GM21786 (cell line): ENCODE results near the gene SLC36A4.
"Not testable (repeated sequence)": the region's sequence is repeated elsewhere in the genome, so short reads cannot be mapped to it uniquely, and the experiment has no call there.

Source experiments
- ATAC-seq: cut with Tn5 transposase; IDR thresholded peaks from one replicate; pipeline ENCODE4 v1.9.1; 2021; ENCODE audit not compliant: unreplicated experiment

SLC36A4 gene

DNA sequence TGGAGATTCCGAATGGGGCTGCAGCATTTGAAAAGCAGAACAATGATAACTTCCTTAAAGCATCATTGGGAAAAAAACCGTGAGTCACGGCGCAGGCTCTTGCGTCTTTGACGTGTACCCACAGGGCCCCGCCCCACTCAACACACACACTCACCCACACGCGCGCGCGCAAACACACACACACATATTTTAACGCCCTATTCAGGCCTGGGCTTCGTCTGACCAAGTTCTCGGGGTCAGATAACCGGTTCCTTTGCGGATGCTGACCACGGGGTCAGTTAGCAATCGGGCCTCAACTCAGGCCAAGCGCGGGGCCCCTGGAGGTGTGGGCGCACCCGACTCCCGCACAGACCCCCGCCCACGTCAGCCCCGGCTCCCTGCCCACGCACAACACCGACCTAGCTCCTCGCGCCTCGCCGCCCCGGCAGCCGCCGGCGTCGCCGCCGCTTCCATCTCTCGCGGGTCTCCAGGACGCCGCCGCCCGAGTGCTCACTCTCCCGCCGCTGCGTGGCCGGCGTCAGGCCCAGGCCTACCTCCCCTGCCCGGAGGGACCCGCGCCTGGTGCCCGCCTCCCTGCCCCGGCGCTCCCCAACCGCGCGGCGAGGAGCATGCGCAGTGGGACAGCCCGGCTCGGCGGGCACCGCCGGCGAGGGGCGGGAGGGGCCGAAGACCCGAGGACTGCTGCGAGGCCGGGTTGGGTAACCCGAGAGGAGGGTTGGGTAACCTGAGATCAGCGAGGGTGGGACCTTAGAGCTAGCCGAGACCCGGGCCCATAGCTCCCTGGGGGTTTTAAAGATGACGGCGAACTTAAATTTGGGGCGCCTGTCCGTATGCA lies at the start of gene SLC36A4:
Gene SLC36A4, minus strand, starts transcription at position 612 of the 835 bp plus-strand sequence. Its CDS starts 159 bp downstream, at position 453.
- peak; percentile 83 for ATAC-seq

DNA sequence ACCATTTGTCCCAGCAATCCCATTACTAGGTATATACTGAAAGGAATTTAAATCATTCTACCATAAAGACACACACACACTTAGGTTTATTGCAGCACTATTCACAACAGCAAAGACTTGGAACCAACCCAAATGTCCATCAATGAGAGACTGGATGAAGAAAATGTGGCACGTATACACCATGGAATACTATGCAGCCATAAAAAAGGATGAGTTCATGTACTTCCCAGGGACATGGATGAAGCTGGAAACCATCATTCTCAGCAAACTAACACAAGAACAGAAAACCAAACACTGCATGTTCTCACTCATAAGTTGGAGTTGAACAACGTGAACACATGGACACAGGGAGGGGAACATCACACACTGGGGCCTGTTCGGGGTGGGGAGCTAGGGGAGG lies 49.0 kb upstream of the SLC36A4 start:
- not testable (repeated sequence) for ATAC-seq

DNA sequence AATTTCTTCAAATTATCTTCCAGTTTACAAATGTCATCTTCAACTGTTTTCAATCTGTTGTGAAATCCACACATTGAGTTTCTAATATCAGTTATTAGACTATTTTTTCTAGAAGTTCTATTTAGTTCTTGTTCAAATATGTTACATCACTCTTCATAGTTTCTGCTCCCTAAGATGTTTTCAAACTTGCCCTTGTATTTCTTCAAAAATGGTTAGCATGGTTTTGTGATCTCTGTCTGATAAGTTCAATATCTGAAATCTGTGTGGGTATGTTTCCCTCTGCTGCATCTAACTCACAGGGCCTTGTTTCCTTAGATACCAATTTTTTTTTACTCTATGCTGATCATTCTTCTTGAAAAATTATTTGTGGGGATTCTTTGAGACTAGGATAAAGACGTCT lies 46.2 kb upstream of the SLC36A4 start:
- no peak for ATAC-seq

DNA sequence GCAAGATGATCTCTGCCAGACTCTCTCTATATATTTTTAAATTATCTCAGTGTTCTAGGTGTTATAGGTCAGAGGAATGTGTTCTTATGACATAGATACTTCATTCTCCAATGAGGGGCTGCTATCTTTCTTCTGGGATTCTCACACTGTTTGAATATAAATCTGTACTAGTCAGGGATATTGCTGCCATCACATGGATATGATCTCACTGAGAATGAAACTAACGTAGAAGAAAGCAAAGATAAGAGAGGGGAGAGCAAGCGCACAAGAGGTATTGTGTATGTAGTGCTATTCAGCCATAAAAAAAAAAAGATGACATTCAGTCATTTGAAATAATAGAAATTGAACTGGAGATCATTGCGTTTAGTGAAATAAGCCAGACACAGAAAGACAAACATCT lies 42.2 kb upstream of the SLC36A4 start:
- ATAC-seq = no peak

DNA sequence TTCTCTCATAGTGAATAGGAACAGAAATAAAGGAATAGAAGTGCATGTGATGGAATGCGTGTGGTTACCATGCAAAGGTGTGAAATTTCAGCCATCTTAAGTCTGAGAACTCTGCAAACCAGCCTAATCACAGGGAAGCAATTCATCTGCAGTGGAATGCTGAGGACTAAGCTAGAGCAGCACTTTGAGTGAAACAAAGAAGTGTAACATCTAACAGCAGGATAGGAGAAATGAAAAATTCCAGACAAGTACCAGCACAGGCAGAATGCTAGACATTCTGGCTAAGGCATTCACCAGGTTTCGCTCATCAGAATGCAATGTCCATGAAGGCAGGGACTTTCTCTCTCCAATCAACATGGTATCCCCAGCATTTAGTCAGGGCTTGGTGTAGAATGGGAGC lies 41.2 kb upstream of the SLC36A4 start:
- no peak for ATAC-seq

DNA sequence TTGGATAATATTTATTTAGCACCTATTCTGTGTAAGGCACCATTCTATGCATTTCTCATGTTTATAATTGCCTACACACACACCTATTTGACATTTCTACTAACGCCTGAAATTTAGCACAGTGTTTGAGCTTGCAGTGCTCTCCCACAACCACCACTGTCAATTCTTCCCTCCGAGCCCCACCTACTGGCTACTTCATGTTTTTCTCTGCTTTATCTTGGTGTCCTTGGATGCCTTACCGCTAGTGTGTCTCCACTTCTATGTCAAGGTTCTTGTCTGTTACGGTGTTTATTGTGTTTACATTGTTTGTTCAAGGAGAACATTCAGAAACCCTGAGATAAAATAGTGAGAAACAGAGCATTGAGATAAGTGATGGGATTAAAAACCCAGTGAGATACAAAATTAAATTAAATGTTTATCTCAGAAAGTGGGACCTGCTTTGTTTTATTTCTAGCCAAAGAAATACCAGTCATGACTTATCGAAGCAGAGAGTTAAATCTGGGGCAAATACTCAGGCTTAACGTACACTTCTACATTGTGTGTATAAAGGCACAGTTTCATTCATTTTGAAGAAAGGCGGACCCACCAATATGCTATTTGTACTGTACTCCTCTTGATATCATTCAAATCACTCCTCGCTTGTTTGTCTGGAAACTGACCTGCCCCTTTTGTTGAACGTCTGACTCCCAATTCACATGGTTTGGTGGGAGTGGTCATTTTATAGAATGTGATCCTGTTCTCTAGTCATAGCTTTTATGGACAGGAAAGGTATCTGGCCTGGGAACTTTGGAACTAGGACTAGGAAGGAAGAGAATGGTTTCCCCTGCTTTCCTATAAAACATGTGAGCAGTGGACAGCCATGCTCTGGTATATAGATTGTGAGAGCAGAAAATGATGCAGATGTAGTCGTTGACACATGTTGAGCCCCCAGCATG lies 39.2 kb upstream of the SLC36A4 start:
- peak; percentile 51 for ATAC-seq

DNA sequence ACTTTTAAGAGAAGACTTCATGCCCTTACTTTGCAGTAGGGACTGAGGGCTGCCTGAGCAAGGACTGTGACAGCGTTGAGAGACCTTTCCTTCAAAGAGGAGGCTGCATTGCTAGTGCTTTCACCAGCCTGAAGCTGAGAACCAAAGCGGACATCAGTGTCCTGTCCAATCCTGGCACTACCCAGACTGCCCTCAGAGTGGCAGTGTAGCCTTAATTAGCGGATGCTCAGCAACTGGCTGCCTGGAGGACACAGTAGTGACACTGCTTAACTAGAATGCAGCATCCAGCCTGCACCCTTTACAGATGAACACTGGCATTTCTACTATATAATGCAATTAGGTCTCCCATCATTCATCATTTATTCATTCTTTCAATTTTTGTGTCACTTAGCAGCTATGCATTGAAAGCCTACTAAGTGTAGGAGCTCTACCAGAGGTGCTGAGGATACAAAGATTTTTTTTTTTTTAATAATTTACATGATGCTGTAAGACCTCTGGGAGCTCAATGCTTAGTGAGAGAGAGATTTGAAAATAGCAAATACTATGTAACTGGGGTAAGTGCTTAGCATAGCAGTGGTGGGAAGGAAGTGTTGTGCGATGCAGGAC lies 36.9 kb upstream of the SLC36A4 start:
- peak; percentile 97 for ATAC-seq

DNA sequence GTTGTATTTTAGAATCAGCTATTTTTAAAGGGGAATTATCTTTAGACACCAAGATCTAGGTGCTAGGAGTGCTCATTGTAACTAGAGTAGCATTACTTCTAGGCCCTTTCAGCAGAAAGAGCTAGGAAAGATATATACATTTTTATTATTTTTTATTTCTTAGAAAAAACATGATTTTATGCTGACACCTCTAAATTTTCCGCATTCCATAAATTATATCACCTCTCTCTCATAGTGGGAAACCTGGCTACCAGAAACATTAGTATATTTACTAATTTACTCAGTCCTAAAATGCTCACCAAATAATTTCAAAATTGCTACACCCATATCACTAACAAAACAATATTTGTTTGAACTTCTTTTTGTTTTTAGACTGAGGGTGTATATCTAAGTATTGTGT lies 32.1 kb upstream of the SLC36A4 start:
- no peak for ATAC-seq

DNA sequence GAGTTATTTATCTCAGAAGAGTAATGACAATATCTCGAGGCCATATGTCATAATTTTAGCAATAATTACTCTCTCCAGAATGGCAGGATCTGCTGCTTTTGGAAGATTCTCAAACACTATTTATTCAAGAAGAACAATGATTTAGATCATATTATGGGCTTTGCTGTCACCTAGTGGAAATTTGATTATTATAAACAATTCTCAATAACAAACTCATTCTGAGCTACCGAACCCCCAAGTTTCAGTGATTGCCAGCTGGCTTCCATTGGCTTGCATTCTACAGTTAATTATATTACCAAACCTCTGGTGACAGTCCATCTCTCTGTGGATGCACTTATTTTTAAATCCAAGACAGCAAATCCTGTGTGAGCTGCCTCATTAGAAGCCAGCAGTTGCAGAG lies 27.9 kb upstream of the SLC36A4 start:
- ATAC-seq = no peak

DNA sequence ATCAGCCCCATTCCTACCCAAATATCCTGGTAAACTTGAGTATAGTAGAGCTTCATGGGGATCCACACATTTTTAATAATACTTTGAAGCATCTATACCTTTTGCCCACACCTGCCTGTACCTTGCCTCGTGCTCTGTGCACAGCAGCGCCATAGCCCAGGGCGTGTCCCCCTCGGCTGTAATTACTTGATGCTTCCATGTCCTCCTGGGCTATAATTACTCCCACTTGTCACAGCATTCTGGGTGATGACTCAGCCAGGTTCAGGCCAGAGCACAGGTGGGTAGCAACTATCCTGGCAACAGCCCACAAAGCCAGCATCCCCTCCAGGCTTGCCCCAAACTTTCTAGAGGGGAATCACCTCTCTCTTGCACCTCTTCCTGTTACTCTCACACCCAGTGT lies 23.7 kb upstream of the SLC36A4 start:
- ATAC-seq = no peak

DNA sequence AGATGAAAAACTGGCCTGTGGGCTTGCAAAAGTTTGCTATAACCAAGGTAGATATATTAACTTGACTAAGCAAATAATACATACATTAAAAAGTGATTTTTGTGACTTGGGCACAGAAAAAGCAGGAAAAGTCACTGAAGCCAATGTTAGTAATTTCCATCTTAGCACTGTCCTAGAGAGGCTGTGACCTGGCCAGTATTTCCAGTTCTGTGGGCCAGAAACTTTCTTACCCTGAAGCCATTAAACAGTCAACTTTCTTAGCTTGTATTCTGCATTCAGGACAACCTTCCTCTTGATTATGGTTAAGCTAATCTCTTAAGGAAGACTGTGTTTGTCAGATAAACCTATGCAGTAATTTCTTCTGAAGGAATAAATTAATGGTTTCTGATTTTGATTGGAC lies 22.3 kb upstream of the SLC36A4 start:
- ATAC-seq = no peak

DNA sequence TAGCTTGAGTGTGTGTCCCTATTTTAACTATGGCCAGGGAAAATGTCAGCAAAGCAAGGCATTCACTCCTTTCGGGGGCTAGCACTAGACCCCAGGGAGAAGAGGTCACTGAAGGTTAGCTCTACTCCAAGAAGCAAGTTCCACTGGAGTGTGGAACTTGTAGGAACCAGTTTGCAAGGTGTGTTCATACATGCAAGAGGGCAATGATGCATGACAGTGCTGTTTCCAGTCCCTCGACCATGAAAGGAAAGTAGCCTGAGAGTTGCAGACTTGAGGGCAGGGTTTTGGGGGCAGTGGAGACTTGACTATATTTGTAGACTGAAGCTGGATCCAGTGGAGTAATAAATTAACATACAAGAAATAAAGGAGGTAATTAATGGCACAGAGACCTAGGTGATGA lies 21.6 kb upstream of the SLC36A4 start:
- ATAC-seq = peak; percentile 65

DNA sequence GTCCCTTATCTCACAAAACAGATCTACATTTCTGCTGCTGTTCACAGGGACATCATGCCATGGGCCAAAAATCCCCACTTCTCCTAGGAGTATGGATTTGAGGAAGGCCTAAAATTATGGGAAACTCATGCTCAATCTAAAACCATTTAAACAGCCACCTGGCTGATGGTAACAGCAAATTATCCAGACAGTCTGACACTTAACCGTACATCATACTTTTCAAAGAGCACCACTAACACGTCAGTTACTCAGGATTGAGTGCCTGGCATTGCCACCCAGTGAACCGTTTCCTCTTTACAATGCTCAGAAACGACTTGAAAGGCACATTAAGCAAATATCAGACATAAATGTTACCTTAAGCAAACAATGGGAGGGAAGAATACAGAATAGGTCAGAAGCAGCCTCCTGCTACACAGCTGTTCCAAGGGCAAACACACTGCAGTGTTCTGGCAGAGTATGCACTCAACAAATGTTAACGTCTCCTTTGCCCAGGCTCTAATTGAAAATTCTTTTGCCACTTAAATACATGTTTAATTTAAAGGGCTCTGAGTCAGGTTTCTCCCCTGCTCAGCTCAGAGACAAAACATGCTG lies 18.8 kb upstream of the SLC36A4 start:
- ATAC-seq = no peak

DNA sequence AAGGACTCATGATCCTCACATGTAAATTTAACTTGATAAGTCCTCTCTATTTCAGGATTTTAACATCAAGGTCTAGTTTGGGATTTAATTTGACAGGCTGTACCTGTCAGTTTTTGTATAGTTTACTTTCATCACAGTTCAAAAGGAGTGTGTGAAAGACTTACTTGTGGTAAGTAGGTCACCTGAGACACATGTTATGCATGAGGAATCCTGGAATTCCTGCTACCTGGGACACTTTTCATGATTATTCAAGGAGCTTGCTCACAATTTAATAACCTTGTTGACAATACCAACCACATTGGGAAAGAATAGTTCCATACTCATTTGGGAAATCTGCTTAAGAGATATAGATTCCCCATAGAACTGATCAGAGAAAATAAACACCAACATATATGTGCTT lies 15.8 kb upstream of the SLC36A4 start:
- no peak for ATAC-seq

DNA sequence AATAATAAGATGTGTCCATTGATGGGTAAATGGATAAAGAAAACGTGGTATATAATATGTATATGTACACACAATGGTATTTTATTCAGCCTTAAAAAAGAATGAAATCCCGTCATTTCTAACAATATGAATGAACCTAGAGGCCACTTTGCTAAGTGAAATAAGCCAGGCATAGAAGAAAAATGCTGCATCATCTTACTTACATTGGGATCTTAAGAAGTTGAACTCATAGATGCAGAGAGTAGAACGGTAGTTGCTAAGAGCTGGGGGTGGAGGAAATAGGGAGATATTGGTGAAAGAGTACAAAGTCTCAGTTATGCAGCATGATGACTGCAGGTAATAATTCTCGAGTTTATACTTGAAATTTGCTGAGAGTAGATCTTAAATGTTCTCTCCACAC lies 14.3 kb upstream of the SLC36A4 start:
- ATAC-seq = no peak

DNA sequence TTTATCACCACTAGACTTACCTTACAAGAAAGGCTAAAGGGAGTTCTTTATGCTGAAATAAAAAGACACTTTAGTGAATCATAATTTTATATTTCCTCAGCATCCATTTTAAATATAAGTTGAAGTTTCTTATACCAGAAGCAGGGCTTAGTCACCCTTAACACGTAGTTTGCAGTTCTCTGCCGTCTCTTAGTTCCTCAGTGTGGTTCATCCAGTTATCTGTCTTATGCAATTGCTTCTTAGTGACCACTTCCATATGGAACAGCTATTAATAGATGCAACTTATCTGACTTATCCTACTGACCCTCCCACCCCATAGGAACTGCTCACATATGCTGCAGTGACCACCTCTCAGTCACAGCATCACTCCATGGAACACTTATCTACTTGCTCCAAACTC lies 11.7 kb upstream of the SLC36A4 start:
- no peak for ATAC-seq

DNA sequence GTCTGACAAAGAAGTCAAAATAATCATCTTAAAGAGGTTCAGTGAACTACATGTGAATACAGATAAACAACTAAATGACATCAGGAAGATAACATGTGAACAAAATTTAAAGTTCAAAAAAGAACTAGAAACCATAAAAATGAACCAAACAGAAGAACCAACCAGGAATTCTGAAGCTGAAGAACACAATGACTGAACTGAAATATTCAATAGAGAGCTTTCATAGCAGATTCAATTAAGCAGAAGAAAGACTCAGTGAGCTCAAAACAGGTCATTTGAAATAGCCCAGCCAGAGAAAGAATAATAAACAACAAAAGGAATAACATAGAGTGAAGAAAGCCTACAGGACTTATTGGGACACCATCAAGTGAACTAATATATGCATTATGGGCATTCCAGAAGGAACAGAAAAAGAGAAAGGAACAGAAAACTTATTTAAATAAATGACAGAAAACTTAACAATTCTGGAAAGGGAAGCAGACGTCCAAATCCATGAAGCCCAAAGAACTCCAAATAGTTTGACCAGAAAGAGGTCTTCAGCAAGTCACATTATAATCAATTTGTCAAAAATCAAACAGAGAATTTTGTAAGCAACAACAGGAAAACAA lies 11.0 kb upstream of the SLC36A4 start:
- no peak for ATAC-seq

DNA sequence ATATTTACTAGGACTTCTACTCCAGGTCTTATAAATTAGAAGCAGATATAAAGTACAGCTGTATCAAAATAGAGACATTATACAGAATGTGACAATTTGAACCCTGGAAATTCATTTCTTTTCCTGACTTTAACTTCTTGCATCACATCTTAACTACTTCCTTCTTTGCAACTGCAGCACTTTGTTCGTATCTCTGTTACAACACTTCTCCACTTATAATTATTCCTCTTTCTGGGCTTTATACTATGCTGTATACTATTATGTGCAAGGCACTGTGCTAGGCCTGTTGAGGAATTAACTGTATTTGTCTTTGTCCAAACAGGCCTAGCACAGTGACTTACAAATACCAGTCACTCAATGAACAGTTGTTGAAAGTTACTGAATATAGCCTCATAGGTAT lies 1.8 kb upstream of the SLC36A4 start:
- no peak for ATAC-seq

DNA sequence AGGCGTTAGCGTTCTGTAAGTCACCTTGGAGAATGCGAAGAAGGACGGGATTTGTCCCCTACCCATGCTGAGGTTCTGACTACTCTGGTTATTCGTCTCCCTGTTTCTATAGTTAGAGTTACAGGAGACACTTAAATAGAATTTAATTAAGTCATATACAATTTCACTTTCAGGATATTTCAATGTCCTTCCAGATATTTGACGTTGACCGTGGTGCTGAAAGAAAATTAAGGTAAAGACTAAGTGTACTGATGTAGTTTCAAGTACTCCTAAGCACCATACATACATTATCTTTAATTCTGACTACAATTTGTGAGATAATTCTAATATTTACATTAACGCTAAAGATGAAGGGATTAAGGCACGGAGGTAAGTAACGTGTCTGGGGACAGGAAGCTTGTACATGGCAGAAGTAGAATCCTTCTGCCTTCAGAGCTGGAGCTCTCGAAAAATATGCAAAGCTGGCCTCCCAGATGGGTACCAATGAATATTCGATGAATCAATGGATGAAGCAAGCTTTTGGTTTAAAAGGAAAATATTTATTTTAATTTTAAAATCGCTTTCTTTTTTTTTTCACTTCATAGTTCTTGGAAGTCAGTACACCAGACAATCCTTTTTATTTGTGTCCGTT lies 539 bp upstream of the SLC36A4 start:
- ATAC-seq = no peak

DNA sequence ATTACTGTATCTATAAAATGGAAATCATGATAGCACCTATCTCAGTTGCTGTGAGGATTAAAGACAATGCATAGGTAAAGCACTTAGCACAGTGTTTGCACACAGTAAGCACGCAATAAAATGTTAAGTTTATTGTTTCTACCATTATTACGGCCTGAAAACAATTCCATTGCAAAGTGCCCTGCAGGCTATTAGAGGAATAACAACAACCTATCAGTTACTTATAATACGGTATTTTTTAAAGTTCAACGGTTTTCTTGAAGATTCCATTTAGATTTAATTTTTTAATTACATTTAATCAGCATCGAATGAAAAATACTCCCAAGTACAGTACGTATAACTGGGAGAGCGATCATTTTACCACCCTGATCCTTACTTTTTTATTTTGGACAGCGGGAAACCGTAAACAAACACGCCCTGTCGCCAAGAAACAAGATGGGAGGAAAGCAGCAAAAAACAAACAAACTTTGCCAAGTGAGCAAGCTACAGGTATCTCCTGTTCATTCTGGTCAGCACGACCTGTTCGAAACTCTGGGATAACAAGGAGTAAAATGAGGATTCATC lies 893 bp downstream of the SLC36A4 start:
- ATAC-seq = peak; percentile 14
